ENCODE measurements around the gene PEAK3.

DNA sequence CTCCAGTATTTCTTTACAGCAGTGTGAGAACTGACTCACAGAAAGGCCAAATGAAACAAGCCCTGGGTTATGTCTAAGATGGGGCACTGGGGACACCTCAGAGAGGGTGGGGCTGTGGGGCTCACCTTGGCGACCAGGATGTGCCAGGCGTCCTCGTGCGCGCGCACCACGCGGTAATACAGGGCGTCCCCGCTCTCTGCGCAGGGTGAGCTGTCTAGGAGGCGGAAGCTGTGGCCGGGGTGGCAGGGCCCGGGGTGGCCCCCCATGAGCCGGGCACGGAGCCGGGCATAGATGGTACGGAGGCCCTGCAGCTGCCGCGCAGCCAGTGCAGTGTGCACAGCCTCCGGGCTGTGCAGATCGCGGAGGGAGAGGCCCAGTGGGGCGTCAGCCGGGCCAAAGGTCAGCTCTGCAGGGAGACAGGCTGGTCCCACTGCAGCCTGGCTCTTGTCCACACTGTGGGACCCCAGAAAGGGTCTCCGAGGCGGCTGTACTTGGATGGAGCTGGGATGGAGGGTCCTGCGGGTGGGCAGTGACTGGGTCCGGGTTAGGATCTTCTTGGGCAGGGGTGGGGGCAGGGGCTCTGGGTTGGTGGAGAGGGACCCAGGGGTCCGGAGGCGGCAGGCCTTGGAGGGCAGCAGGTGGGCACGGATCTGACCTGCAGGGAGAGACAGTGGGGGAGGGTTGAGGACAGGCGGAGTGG, 3.4 kb downstream of the PEAK3 start:
- TF ChIP-seq POLR2AphosphoS5 (IDR thresholded peaks at IDR 0.05), result no peak
- TF ChIP-seq, protein P1, sequence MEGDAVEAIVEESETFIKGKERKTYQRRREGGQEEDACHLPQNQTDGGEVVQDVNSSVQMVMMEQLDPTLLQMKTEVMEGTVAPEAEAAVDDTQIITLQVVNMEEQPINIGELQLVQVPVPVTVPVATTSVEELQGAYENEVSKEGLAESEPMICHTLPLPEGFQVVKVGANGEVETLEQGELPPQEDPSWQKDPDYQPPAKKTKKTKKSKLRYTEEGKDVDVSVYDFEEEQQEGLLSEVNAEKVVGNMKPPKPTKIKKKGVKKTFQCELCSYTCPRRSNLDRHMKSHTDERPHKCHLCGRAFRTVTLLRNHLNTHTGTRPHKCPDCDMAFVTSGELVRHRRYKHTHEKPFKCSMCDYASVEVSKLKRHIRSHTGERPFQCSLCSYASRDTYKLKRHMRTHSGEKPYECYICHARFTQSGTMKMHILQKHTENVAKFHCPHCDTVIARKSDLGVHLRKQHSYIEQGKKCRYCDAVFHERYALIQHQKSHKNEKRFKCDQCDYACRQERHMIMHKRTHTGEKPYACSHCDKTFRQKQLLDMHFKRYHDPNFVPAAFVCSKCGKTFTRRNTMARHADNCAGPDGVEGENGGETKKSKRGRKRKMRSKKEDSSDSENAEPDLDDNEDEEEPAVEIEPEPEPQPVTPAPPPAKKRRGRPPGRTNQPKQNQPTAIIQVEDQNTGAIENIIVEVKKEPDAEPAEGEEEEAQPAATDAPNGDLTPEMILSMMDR (IDR thresholded peaks at IDR 0.05), result no peak
